Adipocyte (in vitro differentiated cells): ENCODE measurements around the gene AGBL1.

ENCODE experiments used
- DNase-seq: peaks from one replicate; pipeline ENCODE4 v3.0.0-alpha.2; 2015; ENCODE audit warnings: low read depth
- H3K27me3 ChIP-seq: replicated peaks from 2 replicates; pipeline ENCODE4 v1.7.0; 2013; ENCODE audit warnings: mild to moderate bottlenecking, low read length, moderate library complexity; ENCODE audit not compliant: control insufficient read depth, insufficient read depth
- H3K36me3 ChIP-seq: 2 replicates; pipeline ENCODE4 v1.7.0; 2013; ENCODE audit warnings: low read length, mild to moderate bottlenecking, moderate library complexity; ENCODE audit not compliant: control insufficient read depth, insufficient read depth, severe bottlenecking
- H3K4me1 ChIP-seq: 2 replicates; pipeline ENCODE4 v1.7.0; 2013; ENCODE audit warnings: mild to moderate bottlenecking, low read length, moderate library complexity; ENCODE audit not compliant: control insufficient read depth, insufficient read depth
- H3K4me3 ChIP-seq: 2 replicates; pipeline ENCODE4 v1.7.0; 2013; ENCODE audit warnings: mild to moderate bottlenecking, low read length, moderate library complexity
- H3K9ac ChIP-seq: 2 replicates; pipeline ENCODE4 v1.7.0; 2013; ENCODE audit warnings: mild to moderate bottlenecking, low read length, moderate library complexity
- H3K9me3 ChIP-seq: 2 replicates; pipeline ENCODE4 v1.7.0; 2013; ENCODE audit warnings: mild to moderate bottlenecking, low read length, moderate library complexity; ENCODE audit not compliant: control insufficient read depth

AGBL1 gene

DNA sequence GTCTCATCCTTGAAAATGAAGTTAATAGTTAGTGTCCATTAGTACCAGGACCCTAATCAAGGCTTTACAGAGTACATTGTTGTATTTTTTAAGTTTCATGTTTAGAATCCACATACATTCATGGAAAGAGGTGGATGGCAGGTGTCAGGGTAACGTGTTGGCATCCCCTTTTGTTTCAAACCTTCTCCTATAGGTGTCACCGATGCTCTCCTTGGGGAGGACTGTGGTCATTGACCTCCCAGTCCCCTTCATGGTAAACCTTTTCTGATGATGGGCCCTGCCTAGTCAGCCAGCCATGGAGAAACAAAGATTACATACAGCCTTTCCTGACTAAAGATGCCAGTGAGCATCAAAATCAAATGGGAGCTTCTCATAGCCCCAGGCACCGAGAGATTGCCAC, 574.8 kb downstream of the AGBL1 start:
- Histone ChIP-seq H3K36me3 (no peaks in the 10 kb centered on the region), H3K9ac (no peak overlapping the region), H3K4me1 (no peaks in the 10 kb centered on the region), H3K4me3 (no peak overlapping the region), H3K27me3 (peaks cover 3% of the 10 kb centered on the region), H3K9me3 (no peaks in the 10 kb centered on the region)
- DNase-seq: no peak

DNA sequence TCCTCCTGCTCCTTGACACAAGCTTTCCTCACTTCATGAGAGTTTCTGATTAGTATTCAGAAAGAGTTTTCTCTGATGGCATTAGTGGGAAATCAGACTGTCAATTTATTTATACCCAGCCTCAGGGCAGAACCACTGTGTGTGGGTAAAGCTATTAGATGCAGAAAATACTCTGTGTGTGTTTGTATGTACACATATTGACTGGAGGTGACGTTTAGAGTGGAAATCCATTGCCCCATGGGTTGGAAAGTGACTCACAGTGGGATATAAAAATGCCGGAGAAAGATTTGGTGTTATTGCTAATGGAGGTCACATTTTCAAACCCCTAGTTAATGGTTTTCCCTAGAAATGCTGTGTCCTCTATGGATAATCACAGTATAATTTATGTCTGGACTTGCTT, 577.6 kb downstream of the AGBL1 start:
- H3K4me1 ChIP-seq: no peaks in the 10 kb centered on the region
- no peak overlapping the region for H3K4me3 ChIP-seq
- no peaks in the 10 kb centered on the region for H3K36me3 ChIP-seq

DNA sequence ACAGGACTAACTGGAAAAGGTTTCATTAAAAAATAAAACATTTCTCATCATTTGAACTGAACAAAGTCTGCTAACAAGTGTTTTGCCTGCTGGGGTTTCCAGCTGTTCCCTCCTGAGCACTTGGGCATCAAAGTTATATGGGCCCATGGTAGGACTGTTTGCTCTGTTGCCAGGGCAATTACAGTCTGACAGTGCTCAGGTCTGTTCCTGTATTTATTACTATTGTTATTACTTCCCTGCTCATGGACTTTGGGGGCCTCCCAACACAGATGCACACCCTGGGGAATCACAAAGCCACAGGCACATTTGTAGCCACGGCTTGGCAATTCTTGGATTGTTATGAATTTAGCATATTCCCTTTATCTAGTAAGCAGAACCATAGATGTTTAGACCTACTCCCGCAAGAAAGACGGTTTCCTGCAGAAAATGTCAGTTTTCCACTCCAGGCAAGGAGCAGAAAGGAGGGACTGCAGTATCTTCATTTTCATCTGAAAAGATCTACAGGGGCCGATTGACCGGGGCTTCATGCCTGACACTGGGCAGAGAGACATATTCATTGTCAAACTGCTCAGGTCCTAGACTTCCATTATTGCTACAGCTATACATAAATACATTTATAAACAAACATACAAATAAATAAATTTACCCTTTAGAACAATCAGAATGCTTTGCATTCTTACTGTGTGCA, 580.2 kb downstream of the AGBL1 start:
- Histone ChIP-seq H3K4me1 (no peaks in the 10 kb centered on the region), H3K9me3 (no peaks in the 10 kb centered on the region), H3K27me3 (peaks cover 2% of the 10 kb centered on the region), H3K9ac (no peak overlapping the region), H3K36me3 (no peaks in the 10 kb centered on the region), H3K4me3 (no peak overlapping the region)
- DNase-seq: no peak

More for the DNA sequence above, 577.6 kb downstream of the AGBL1 start:
- H3K9ac ChIP-seq: no peak overlapping the region
- no peak for DNase-seq
- no peaks in the 10 kb centered on the region for H3K9me3 ChIP-seq
- peaks cover 3% of the 10 kb centered on the region for H3K27me3 ChIP-seq

DNA sequence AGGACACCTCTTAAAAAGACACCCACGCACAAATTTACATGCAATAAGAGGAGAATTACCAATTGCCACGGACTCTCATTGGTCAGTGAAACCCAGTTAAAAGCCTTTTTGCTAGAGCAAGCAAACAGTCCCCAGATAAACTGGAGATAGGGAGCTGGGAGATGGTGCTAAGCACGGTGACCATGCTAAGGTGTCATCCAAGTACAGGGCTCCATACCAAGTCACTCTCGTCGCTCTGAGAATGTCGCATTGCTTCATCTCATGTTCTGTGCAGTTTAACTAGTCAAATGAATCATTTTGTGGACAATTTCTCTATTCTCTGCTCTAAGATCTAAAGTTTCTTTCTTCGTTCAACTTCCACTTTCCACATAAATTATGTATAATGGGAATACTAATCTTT, 581.9 kb downstream of the AGBL1 start:
- H3K9ac ChIP-seq: no peak overlapping the region
- DNase-seq: no peak
- H3K27me3 ChIP-seq: no peaks in the 10 kb centered on the region
- H3K36me3 ChIP-seq: no peaks in the 10 kb centered on the region
- no peaks in the 10 kb centered on the region for H3K9me3 ChIP-seq
- H3K4me3 ChIP-seq: no peak overlapping the region
- no peaks in the 10 kb centered on the region for H3K4me1 ChIP-seq

DNA sequence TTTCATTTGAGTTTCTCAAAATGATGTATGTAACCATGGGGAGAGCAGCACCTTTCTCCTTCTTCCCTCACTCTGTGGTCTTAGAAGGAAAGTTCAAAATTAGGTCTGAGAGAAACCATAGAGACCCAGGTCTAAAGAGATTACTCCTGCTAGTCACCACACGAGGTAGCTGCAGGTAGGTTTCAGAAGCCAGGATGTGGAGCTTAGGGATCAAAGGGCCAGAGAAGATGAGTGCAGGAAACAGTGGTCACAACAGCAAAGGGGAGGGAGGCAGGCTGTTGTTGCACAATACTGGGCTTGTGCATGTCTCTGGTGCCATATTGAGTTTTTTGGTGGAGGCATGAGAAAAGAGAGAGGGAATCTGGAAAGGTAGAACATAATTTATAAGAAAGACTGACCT, 583.6 kb downstream of the AGBL1 start:
- no peak for DNase-seq
- no peak overlapping the region for H3K4me3 ChIP-seq
- no peaks in the 10 kb centered on the region for H3K27me3 ChIP-seq
- no peak overlapping the region for H3K9ac ChIP-seq
- peaks cover under 1% of the 10 kb centered on the region for H3K9me3 ChIP-seq
- H3K36me3 ChIP-seq: no peaks in the 10 kb centered on the region
- no peaks in the 10 kb centered on the region for H3K4me1 ChIP-seq

DNA sequence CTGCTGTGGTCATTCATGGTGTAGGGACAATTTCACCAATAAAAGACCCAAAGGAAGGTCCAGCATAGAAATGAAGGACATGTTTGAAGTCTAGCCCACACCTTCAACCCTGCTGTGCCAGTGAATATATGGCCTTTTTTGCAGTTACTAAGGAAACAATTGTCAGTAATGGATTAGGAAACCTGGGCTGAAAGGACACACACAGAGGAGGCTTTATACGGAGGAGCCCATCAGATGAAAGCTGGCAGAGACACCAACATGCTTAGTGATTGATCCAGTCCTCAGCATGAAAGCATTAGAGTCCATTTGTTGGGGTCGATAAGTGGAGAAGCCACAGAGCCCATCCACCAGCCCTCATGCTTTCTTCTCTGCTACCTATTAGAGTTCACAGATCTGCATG, 584.3 kb downstream of the AGBL1 start:
- H3K9me3 ChIP-seq: peaks cover 7% of the 10 kb centered on the region
- DNase-seq: no peak

DNA sequence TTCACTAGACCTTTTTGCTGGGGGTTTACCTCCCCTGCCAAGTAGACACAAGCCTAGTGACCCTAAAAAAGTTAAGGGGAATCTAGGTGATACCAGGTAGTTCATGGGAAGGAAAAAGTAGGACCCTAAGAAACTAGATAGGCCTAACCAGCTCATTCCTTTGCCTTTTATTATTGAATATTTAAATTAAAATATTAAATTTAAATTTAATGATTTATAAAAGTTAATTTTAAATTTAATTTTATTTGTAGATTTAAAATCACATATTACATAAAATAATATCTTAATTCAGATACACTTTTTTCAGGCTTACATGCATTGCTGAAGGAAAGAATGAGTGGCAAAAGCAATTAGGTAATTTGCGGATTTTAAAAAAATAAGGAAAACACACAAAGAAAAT, 584.9 kb downstream of the AGBL1 start:
- Histone ChIP-seq H3K36me3 (no peaks in the 10 kb centered on the region), H3K4me3 (no peak overlapping the region), H3K27me3 (no peaks in the 10 kb centered on the region), H3K9me3 (peaks cover 10% of the 10 kb centered on the region), H3K4me1 (no peaks in the 10 kb centered on the region), H3K9ac (no peak overlapping the region)
- no peak for DNase-seq

More for the DNA sequence above, 584.3 kb downstream of the AGBL1 start:
- H3K27me3 ChIP-seq: no peaks in the 10 kb centered on the region
- no peak overlapping the region for H3K4me3 ChIP-seq
- H3K9ac ChIP-seq: no peak overlapping the region
- H3K36me3 ChIP-seq: no peaks in the 10 kb centered on the region
- no peaks in the 10 kb centered on the region for H3K4me1 ChIP-seq

DNA sequence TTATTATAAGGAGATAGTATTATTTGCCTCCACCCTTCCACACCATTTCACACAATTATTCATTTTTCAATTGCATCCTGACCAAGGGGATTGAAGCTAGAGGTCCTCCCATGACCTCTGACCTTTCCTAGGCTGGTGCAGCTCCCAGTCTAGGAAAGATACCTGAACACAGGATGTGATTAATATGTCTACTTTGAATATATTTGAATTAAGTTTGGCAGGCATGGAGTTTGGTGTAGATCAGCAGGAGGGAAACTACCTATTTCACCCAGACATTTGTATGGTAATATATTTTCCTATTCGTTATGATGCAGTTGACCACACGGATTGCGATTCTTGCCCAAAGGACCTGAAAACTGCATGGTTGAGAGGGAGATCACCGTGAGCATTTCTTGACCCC, 596.3 kb downstream of the AGBL1 start:
- Histone ChIP-seq H3K4me3 (no peak overlapping the region), H3K9ac (no peak overlapping the region), H3K4me1 (no peaks in the 10 kb centered on the region), H3K36me3 (no peaks in the 10 kb centered on the region), H3K27me3 (no peaks in the 10 kb centered on the region), H3K9me3 (no peaks in the 10 kb centered on the region)
- no peak for DNase-seq

DNA sequence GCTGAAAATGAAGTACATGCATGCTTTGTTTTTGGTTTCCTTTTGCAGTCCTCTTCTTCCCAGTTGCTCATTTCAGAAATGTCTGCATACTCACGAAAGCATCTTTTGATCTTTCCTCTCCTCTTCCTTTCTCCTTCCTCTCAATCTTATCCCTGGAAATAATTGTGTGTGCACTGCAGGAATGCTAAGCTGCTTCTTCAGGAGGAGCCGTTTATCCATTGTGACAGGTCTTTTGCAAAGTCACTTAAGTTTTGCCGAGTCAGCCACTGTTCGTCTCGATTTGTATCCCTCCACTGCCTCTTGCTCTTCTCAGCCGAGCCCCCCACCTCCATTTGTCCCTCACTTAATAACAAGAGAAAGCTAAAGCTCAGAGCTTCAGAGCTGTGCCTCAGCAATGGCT, 597.6 kb downstream of the AGBL1 start:
- H3K4me1 ChIP-seq: no peaks in the 10 kb centered on the region
- H3K4me3 ChIP-seq: no peak overlapping the region
- no peak for DNase-seq
- no peaks in the 10 kb centered on the region for H3K27me3 ChIP-seq
- no peaks in the 10 kb centered on the region for H3K9me3 ChIP-seq
- H3K36me3 ChIP-seq: no peaks in the 10 kb centered on the region
- no peak overlapping the region for H3K9ac ChIP-seq

DNA sequence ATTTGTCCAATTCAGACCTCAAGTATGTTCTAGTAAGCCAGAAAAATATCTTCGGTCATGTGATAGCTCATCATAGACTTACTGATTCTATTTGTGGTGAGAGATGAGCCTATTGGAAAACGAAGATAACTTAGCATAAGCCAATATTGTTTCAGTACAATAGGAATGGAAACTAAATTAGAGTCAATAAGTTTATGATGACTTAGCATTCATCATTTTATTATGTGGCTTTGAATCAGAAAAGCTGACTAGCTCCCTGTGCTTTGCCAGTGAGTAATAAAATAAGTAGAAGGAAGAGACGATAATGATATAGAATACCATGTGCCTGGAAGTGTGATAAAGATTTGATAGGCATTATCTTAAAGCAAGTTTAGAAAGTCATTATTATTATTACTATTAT, 605.6 kb downstream of the AGBL1 start:
- no peak overlapping the region for H3K4me3 ChIP-seq
- no peaks in the 10 kb centered on the region for H3K36me3 ChIP-seq
- no peak for DNase-seq

DNA sequence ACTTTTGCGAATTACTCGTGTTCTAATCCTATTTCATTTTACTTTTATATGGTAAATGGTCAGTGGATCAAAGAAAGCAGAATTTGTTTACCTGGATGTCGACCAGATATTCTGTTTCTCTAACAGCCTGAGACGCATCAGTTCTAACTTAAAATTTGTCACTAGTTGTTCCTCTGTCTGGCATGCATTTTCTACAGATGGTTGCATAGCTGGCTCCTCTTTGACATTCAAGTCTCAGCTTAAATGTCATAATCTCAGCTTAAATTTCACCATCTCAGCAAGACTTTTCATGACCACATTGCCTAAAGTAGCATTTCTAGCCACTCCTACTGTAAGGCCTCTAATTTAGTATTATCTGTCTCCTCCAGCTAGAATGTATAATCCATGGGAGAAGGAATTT, 609.3 kb downstream of the AGBL1 start:
- no peak overlapping the region for H3K4me3 ChIP-seq
- H3K36me3 ChIP-seq: no peaks in the 10 kb centered on the region
- no peaks in the 10 kb centered on the region for H3K9me3 ChIP-seq
- H3K4me1 ChIP-seq: no peaks in the 10 kb centered on the region
- DNase-seq: no peak
- H3K27me3 ChIP-seq: peaks cover 4% of the 10 kb centered on the region
- H3K9ac ChIP-seq: no peak overlapping the region

More for the DNA sequence above, 605.6 kb downstream of the AGBL1 start:
- no peaks in the 10 kb centered on the region for H3K4me1 ChIP-seq
- H3K9me3 ChIP-seq: no peaks in the 10 kb centered on the region
- no peak overlapping the region for H3K9ac ChIP-seq
- peaks cover 4% of the 10 kb centered on the region for H3K27me3 ChIP-seq

DNA sequence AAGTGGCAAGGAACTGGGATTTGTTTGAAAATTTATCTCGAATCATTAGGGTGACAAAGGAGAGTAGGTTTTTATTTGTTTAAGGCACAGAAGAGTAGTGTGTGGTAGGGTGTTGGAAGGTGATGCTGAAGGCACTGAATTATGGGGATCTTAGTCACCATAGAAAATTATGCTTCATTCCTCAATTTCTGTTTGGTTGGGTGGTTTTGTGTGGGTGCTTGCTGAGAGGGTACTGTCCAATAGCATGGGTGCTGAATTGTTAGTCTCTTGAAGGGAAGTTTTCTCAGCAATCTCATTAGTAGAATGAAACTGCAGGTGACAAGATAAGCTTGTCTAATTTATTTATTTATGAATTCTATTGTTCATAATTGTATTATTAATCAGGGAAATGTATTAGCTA, 610.9 kb downstream of the AGBL1 start:
- Histone ChIP-seq H3K36me3 (no peaks in the 10 kb centered on the region), H3K4me3 (no peak overlapping the region), H3K9ac (no peak overlapping the region), H3K27me3 (peaks cover 4% of the 10 kb centered on the region), H3K9me3 (no peaks in the 10 kb centered on the region), H3K4me1 (no peaks in the 10 kb centered on the region)
- DNase-seq: no peak
